Ectodermal cell (in vitro differentiated cells): ENCODE measurements around the gene POLQ.
A peak's percentile ranks its signal among the peaks of the same experiment; 100 is the strongest.

Experiments used
- H3K27ac ChIP-seq: 2 replicates; pipeline ENCODE4 v1.7.0; 2013; ENCODE audit warnings: mild to moderate bottlenecking, low read depth, low read length; ENCODE audit not compliant: insufficient read depth, poor library complexity, severe bottlenecking
- H3K27me3 ChIP-seq: 2 replicates; pipeline ENCODE4 v1.7.0; 2013; ENCODE audit warnings: mild to moderate bottlenecking, low read length; ENCODE audit not compliant: insufficient read depth, control insufficient read depth, poor library complexity, severe bottlenecking
- H3K36me3 ChIP-seq: one replicate; pipeline ENCODE4 v1.7.0; 2013; ENCODE audit warnings: low read length; ENCODE audit not compliant: control insufficient read depth, insufficient read depth
- H3K4me1 ChIP-seq: one replicate; pipeline ENCODE4 v1.7.0; 2013; ENCODE audit warnings: low read length; ENCODE audit not compliant: control insufficient read depth, insufficient read depth
- H3K4me3 ChIP-seq: 2 replicates; pipeline ENCODE4 v1.7.0; 2013; ENCODE audit warnings: low read depth, low read length, control low read depth; ENCODE audit not compliant: insufficient read depth
- H3K9me3 ChIP-seq: 2 replicates; pipeline ENCODE4 v1.7.0; 2013; ENCODE audit warnings: mild to moderate bottlenecking, low read length, moderate library complexity; ENCODE audit not compliant: control insufficient read depth
- WGBS, 2 experiments: methylation state at CpG; one replicate each; pipeline ENCODE4 v1.1.7; 2013; ENCODE audit warnings: missing lambda C conversion rate in 2 of 2; 5-methylcytosine and 5-hydroxymethylcytosine counted together

Gene POLQ

DNA sequence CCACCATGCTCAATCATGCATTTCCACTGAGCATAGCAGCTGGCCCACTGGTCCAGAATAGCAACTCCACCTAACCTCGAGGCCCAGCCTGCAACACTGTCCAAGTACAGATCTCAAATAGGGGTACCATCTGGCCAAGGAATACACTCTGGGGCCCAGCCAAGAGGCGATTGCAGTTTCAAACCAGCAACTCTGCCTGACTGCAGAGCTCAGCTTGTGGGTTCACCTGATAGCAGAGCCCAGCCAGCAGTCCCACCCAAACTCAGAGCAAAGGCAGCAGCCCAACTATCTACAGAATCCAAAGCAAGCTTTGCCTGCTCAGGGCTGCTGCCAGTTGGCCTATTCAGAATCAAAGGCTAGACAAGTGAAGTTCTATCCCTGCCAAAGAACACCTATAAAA lies 30.5 kb downstream of the POLQ start:
- no peak overlapping the region for H3K4me3 ChIP-seq
- H3K27ac ChIP-seq = no peak overlapping the region
- H3K36me3 ChIP-seq = peaks cover 7% of the 10 kb centered on the region
- 45% methylated on average over 2 of the region's 2 CpGs for WGBS, 2 experiments
- H3K4me1 ChIP-seq = no peaks in the 10 kb centered on the region
- H3K9me3 ChIP-seq = no peaks in the 10 kb centered on the region
- H3K27me3 ChIP-seq = no peaks in the 10 kb centered on the region

DNA sequence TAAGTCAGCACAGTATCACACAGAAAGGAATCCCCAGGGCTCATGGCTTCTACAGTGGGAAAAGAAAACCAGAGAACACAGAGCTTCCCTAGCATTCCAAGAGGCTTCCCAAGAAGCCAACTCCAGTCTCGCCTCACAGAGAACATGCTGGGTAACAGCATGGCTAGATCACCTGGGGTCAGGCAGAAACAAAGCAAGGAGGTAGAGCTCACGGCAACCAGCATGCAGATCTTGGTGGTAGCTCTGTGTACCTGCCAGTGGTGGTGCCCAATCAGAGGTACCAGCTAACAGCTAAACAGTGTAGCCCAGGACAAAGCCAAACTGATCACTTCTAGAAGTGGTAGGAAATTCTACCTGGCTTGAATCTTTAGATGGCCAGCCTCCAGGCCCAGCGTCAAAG lies 31.3 kb downstream of the POLQ start:
- peaks cover 7% of the 10 kb centered on the region for H3K36me3 ChIP-seq
- H3K9me3 ChIP-seq = no peaks in the 10 kb centered on the region
- WGBS, 2 experiments = 82 to 85% methylated on average over 3 of the region's 3 CpGs
- H3K27ac ChIP-seq = no peak overlapping the region
- H3K4me1 ChIP-seq = no peaks in the 10 kb centered on the region
- no peaks in the 10 kb centered on the region for H3K27me3 ChIP-seq
- H3K4me3 ChIP-seq = no peak overlapping the region

DNA sequence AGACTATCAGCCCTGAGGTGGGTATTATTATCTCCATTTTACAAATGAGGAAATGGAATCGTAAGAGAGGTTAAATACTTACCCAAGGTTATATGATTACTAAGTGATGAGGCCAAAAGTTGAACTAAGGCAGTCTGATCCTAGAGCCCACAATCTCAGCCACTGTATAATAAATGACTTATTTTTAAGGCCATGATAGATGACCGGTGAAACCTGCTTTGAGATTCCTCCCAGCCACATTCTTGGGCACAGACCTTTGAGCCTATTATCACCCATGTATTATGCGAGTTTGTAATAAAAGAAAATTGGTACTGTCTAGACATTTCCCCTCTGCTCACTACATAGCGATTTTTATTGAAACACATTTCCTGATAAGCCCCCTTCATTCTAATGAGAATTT lies 37.4 kb downstream of the POLQ start:
- no peak overlapping the region for H3K27ac ChIP-seq
- H3K4me1 ChIP-seq = no peaks in the 10 kb centered on the region

DNA sequence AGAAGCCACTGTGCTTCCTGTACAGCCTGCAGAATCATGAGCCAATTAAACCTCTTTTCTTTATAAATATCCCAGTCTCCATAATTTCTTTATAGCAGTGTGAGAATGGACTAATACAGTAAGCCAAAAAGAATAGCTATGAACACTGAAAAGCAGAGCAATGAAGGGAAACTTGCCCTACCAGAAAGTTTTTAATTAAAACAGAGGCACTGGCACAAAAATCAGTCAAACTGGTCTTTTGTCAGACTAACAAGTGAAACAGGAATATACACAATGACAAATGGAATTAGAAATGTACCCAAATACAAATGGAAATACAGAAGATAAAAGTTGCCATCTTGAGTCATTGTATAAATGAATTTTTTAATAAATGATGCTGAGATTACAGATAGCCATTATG lies 40.5 kb downstream of the POLQ start:
- Histone ChIP-seq H3K27me3 (no peaks in the 10 kb centered on the region), H3K36me3 (no peaks in the 10 kb centered on the region), H3K9me3 (no peaks in the 10 kb centered on the region), H3K27ac (no peak overlapping the region), H3K4me1 (no peaks in the 10 kb centered on the region), H3K4me3 (no peak overlapping the region)

More for the DNA sequence above, 37.4 kb downstream of the POLQ start:
- H3K9me3 ChIP-seq = no peaks in the 10 kb centered on the region
- 98% methylated on average over 2 to 4 of the region's 4 CpGs for WGBS, 2 experiments
- no peaks in the 10 kb centered on the region for H3K27me3 ChIP-seq
- H3K4me3 ChIP-seq = no peak overlapping the region
- H3K36me3 ChIP-seq = no peaks in the 10 kb centered on the region

DNA sequence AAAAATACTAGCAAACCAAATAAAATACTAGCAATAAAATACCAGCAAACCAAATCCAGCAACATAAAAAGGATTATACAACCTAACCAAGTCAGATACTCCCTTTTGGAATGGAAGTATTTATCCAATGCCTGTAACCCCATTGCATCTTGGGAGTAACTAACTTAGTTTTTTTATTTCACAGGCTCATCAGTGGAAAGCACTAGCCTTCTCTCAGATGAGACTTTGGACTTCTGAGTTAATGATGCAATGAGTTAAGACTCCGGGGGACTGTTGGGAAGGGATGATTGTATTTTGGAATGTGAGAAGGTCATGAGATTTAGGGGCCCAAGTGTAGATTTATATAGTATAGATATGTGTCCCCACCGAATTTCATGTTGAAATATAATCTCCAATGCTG lies 41.2 kb downstream of the POLQ start:
- H3K27me3 ChIP-seq = no peaks in the 10 kb centered on the region
- H3K9me3 ChIP-seq = no peaks in the 10 kb centered on the region
- no peaks in the 10 kb centered on the region for H3K36me3 ChIP-seq
- H3K4me1 ChIP-seq = no peaks in the 10 kb centered on the region
- no peak overlapping the region for H3K4me3 ChIP-seq
- H3K27ac ChIP-seq = no peak overlapping the region
- WGBS, 2 experiments = 96 to 97% methylated on average over 2 of the region's 2 CpGs

DNA sequence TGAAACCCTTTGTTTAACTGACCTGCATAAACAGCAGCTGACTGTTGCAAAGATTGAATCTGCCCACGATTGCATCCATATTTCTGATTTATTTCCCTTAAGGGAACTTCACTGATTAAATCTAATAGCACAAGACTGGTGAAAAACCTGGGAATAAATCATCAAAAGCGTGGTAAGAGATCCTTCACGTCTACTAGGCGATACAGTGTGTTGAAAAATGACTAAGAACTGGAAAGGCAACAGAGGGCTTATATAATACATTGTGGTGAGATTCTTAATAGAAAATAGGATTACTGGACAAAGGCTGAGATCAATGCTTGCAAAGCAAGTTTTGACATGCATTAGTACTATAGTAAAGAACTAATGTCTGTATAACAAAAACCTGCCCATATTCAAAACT lies 49.0 kb downstream of the POLQ start:
- H3K4me3 ChIP-seq = no peak overlapping the region
- H3K27me3 ChIP-seq = no peaks in the 10 kb centered on the region
- no peaks in the 10 kb centered on the region for H3K4me1 ChIP-seq
- WGBS, 2 experiments = 96 to 98% methylated on average over 4 of the region's 4 CpGs
- H3K9me3 ChIP-seq = no peaks in the 10 kb centered on the region
- H3K36me3 ChIP-seq = no peaks in the 10 kb centered on the region
- H3K27ac ChIP-seq = no peak overlapping the region

DNA sequence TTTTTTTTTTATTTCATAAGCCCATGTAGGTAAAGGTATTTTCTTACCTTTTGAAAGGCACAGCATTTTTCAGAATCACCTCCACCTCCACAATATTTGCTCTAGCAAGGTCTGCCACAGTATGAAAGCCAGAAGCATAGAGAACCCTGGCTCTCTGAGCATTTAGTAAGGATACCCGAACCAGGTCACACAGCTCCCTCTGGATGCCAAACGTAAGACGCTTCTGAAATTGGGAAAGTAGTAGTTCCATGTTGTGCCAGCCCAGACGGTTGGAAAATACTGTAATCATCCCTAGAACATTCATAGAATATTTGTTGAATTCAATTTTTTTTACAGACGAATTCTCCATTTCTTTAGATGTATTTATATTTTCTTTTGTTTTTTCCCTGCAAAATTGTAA lies 52.4 kb downstream of the POLQ start:
- H3K4me1 ChIP-seq = no peaks in the 10 kb centered on the region
- H3K4me3 ChIP-seq = no peak overlapping the region
- no peaks in the 10 kb centered on the region for H3K9me3 ChIP-seq
- WGBS, 2 experiments = 93 to 96% methylated on average over 3 to 4 of the region's 5 CpGs
- H3K36me3 ChIP-seq = peaks cover 6% of the 10 kb centered on the region
- no peak overlapping the region for H3K27ac ChIP-seq
- H3K27me3 ChIP-seq = no peaks in the 10 kb centered on the region

DNA sequence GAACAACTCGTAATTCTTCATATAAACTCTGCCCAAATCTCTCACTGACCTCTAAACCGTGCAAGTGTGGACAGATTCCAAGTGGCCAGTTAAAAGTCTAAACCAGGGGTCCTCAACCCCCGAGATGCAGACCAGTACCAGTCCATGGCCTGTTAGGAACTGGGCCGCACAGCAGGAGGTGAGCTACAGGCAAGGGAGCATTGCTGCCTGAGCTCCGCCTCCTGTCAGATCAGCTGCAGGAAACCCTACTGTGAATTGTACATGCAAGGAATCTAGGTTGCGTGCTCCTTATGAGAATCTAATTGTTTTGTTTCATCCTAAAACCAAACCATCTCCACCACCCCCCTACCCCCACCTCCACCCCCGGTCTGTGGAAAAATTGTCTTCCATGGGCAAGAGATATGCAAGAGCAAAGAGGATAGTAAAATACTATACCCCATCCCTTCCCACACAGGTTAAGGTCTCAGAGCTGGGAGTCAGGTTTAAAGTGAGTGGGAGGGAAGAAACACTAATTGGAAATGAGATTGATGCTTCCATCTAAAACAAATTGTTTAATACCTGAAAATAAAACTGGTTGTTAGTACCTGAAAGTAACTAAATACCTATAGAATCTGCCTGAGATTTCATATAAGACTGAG lies 54.0 kb downstream of the POLQ start:
- 88 to 91% methylated on average over 6 of the region's 7 CpGs for WGBS, 2 experiments

DNA sequence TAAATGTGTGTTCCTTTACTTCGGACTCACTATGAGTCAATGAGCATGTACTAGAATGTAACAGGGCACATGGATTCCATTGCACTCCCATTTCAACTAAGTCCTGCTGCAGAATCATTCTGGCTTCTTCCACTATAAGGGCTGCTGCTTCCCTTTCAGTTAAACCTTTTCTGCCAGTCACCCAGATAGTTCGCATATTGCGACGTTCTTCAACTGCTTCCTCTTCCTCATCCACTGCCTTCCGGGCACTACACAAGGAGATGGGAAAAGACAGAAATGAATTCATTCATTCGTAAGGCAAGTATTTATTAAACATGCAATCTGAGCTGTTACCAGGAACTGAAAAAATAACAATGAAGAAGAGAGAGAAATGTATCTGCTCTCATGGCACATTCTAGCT lies 55.6 kb downstream of the POLQ start:
- Histone ChIP-seq H3K4me1 (no peaks in the 10 kb centered on the region), H3K27ac (no peak overlapping the region), H3K36me3 (peaks cover 6% of the 10 kb centered on the region), H3K4me3 (no peak overlapping the region), H3K27me3 (no peaks in the 10 kb centered on the region), H3K9me3 (no peaks in the 10 kb centered on the region)
- WGBS, 2 experiments = 98 to 100% methylated on average over 5 to 6 of the region's 6 CpGs

More for the DNA sequence above, 54.0 kb downstream of the POLQ start:
- H3K9me3 ChIP-seq = no peaks in the 10 kb centered on the region
- H3K4me1 ChIP-seq = no peaks in the 10 kb centered on the region
- H3K36me3 ChIP-seq = peaks cover 6% of the 10 kb centered on the region
- no peak overlapping the region for H3K27ac ChIP-seq
- H3K4me3 ChIP-seq = no peak overlapping the region
- H3K27me3 ChIP-seq = no peaks in the 10 kb centered on the region

DNA sequence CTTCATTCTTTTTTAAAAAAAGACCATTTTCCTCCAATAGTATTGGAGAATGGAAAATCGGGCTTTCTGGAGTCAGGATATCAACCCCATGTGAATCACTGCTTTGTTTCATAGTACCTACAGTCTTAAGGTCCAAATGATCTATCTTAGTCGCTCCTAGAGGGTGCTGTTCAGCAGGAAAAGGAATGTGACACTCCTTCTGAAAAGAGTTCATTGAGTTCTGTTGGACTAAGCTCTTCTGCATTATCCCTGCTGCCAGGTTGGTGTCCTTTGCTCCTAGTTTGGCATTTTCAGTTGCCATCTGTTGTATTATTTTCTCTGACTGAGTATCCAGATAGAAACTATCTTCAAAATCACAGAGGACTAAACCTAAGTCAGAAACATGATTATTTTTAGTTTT lies 57.2 kb downstream of the POLQ start:
- H3K27ac ChIP-seq = peak overlapping the region; percentile 12
- peaks cover 6% of the 10 kb centered on the region for H3K36me3 ChIP-seq
- no peaks in the 10 kb centered on the region for H3K9me3 ChIP-seq
- H3K4me3 ChIP-seq = no peak overlapping the region
- 80 to 82% methylated on average over 2 of the region's 2 CpGs for WGBS, 2 experiments
- H3K27me3 ChIP-seq = no peaks in the 10 kb centered on the region
- H3K4me1 ChIP-seq = no peaks in the 10 kb centered on the region

DNA sequence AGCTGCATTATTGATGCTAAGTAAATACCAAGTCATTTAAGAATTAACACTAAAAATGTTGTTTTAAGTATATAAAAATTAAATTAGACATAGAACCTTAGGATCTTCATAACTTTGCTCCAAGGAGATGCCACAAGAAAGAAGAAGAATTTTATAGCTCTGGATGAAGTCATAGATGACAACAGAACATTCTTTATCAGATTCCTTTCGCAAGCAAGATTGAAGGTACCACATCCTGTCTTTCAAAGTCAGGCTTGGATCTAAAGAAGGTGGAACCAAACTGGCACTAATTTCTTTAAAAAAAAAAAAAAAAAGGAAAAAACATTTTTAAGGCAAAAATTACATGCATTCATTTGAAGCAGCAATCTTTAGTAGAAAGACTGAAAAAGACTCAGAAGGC lies 62.5 kb downstream of the POLQ start:
- Histone ChIP-seq H3K27me3 (no peaks in the 10 kb centered on the region), H3K9me3 (no peaks in the 10 kb centered on the region), H3K4me1 (no peaks in the 10 kb centered on the region), H3K4me3 (no peak overlapping the region), H3K27ac (no peak overlapping the region), H3K36me3 (peaks cover 2% of the 10 kb centered on the region)
- WGBS, 2 experiments = 95 to 100% methylated on average over 1 of the region's 1 CpG
